HUES64 (cell line): ENCODE results near the gene PKHD1.

Source experiments
- H3K27ac ChIP-seq: 2 replicates; pipeline ENCODE4 v1.7.0; 2013; ENCODE audit warnings: low read depth, low read length, inconsistent platforms
- H3K27me3 ChIP-seq: 2 replicates; pipeline ENCODE4 v1.6.1; 2013; ENCODE audit warnings: mild to moderate bottlenecking, low read length; ENCODE audit not compliant: insufficient read depth
- H3K36me3 ChIP-seq: 2 replicates; pipeline ENCODE4 v1.6.1; 2013; ENCODE audit warnings: mild to moderate bottlenecking, low read length; ENCODE audit not compliant: insufficient read depth
- H3K4me1 ChIP-seq: 2 replicates; pipeline ENCODE4 v1.6.1; 2013; ENCODE audit warnings: mild to moderate bottlenecking, low read length, moderate library complexity; ENCODE audit not compliant: insufficient read depth
- H3K4me3 ChIP-seq: 2 replicates; pipeline ENCODE4 v1.5.1; 2013; ENCODE audit warnings: mild to moderate bottlenecking, low read length, moderate library complexity
- H3K9ac ChIP-seq: 2 replicates; pipeline ENCODE4 v1.6.1; 2013; ENCODE audit warnings: mild to moderate bottlenecking, low read depth, low read length
- H3K9me3 ChIP-seq: 2 replicates; pipeline ENCODE4 v1.6.1; 2013; ENCODE audit warnings: low read depth, low read length; ENCODE audit not compliant: insufficient read depth
- WGBS: fragments of 150-250, 120-280 bp; methylation state at CpG from one replicate; pipeline ENCODE4 v1.1.7; 2013; ENCODE audit warnings: missing lambda C conversion rate; 5-methylcytosine and 5-hydroxymethylcytosine counted together

Gene PKHD1

GRCh38 chr6:51618563-51618962 is 468.9 kb downstream of the PKHD1 start:
- no peaks in the 10 kb centered on the region for H3K9me3 ChIP-seq
- no peaks in the 10 kb centered on the region for H3K27me3 ChIP-seq
- no peak overlapping the region for H3K9ac ChIP-seq
- no peak overlapping the region for H3K27ac ChIP-seq
- H3K4me3 ChIP-seq = no peak overlapping the region
- H3K36me3 ChIP-seq = no peaks in the 10 kb centered on the region
- H3K4me1 ChIP-seq = no peaks in the 10 kb centered on the region

- Histone ChIP-seq H3K36me3 (no peaks in the 10 kb centered on the region), H3K27ac (no peak overlapping the region), H3K4me3 (no peak overlapping the region), H3K9me3 (no peaks in the 10 kb centered on the region), H3K27me3 (no peaks in the 10 kb centered on the region), H3K4me1 (no peaks in the 10 kb centered on the region), H3K9ac (no peak overlapping the region)
- 98% methylated on average over 2 of the region's 2 CpGs for WGBS
Observed at GRCh38 chr6:51617751-51618150, 469.7 kb downstream of the PKHD1 start.

DNA sequence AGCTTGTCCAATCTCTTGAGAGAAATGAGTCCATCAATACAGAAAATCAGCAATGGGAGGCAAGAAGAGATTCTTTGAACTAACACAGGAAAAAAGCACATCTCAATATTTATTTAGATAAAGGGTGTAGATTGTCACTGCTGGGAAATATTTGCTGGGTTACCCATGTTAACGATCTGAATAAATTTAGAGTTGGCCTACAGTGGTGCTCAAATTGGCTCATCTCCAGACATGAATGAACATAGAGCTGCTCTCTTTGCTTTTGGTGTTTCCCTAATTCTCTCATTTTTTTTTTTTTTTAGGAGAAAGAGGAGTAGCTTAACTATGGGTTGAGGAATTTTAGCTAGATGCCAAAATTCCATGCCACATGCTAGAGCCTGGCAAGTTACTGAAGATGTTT is 471.2 kb downstream of the PKHD1 start:
- 100% methylated on average over 1 of the region's 1 CpG for WGBS

GRCh38 chr6:51614725-51615124 is 472.7 kb downstream of the PKHD1 start:
- H3K9ac ChIP-seq = no peak overlapping the region
- H3K36me3 ChIP-seq = no peaks in the 10 kb centered on the region
- no peak overlapping the region for H3K4me3 ChIP-seq
- no peaks in the 10 kb centered on the region for H3K9me3 ChIP-seq
- H3K27me3 ChIP-seq = no peaks in the 10 kb centered on the region
- no peaks in the 10 kb centered on the region for H3K4me1 ChIP-seq
- no peak overlapping the region for H3K27ac ChIP-seq

More for the DNA sequence above, 471.2 kb downstream of the PKHD1 start:
- H3K36me3 ChIP-seq = no peaks in the 10 kb centered on the region
- H3K9ac ChIP-seq = no peak overlapping the region
- H3K4me1 ChIP-seq = no peaks in the 10 kb centered on the region
- no peaks in the 10 kb centered on the region for H3K9me3 ChIP-seq
- no peaks in the 10 kb centered on the region for H3K27me3 ChIP-seq
- H3K27ac ChIP-seq = no peak overlapping the region
- H3K4me3 ChIP-seq = no peak overlapping the region

DNA sequence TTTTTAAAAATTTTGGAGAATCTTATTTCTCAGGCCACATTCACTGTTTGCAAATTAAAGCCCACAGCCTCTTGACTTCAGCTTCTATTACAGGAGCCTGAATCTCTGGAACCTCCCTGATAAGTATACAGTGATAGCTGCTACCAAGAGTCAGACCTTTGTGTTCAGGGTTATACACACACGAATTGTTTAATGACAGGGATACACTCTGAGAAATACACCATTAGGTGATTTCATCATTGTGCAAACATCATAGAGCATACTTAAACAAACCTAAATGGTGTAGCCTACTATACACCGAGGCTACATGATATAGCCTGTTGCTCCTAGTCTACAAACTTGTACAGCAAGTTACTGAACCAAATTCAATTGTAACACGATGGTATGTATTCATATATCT is 473.9 kb downstream of the PKHD1 start:
- Histone ChIP-seq H3K4me3 (no peak overlapping the region), H3K36me3 (no peaks in the 10 kb centered on the region), H3K9me3 (no peaks in the 10 kb centered on the region), H3K27me3 (no peaks in the 10 kb centered on the region), H3K27ac (no peak overlapping the region), H3K9ac (no peak overlapping the region), H3K4me1 (no peaks in the 10 kb centered on the region)
- WGBS = 95% methylated on average over 2 of the region's 3 CpGs

GRCh38 chr6:51608932-51609331 is 478.5 kb downstream of the PKHD1 start:
- H3K9ac ChIP-seq = no peak overlapping the region
- no peaks in the 10 kb centered on the region for H3K36me3 ChIP-seq
- H3K27ac ChIP-seq = no peak overlapping the region
- no peaks in the 10 kb centered on the region for H3K27me3 ChIP-seq
- WGBS = 90% methylated on average over 4 of the region's 4 CpGs
- H3K4me3 ChIP-seq = no peak overlapping the region
- H3K9me3 ChIP-seq = no peaks in the 10 kb centered on the region
- no peaks in the 10 kb centered on the region for H3K4me1 ChIP-seq

DNA sequence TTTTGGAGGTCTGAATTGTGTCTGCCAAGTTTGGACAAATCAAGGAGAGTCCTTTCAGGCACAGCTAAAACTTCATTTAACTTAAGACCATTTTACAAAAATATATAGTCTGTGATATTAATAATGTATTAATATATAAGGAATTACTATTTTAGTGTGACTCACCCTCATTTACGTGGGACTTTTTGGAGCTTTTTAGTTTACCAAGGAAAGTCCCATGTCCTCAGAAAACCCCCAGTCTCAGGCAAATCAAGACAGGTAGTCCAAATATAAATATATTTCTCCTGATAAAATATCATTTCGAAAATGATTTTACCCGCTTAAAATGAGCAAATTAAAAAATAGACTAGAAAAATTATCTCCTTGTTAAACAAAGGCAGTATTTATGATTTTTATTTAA is 479.0 kb downstream of the PKHD1 start:
- Histone ChIP-seq H3K4me3 (no peak overlapping the region), H3K9me3 (no peaks in the 10 kb centered on the region), H3K27ac (no peak overlapping the region), H3K27me3 (no peaks in the 10 kb centered on the region), H3K36me3 (no peaks in the 10 kb centered on the region), H3K9ac (no peak overlapping the region), H3K4me1 (no peaks in the 10 kb centered on the region)
- 92% methylated on average over 1 of the region's 3 CpGs for whole genome bisulfite sequencing

DNA sequence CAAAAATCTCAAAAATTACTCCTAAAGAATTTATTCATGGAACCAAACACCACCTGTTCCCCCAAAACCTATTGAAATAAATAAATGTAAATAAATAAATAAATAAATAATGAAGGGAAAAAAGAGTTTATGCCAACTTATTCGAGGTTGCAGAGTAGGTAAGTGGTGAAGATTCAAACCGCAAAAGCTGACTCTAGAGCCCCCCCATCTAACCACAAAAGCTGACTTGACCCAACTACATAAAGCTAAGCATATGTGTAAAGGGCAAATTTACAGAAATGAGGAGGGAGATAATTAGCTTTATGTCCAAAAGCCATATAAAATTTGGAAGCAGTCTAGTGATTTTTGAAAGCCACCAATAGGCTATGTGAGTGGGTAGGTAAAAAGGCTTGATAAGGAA is 486.9 kb downstream of the PKHD1 start:
- Histone ChIP-seq H3K9ac (no peak overlapping the region), H3K27me3 (no peaks in the 10 kb centered on the region), H3K4me1 (no peaks in the 10 kb centered on the region), H3K27ac (no peak overlapping the region), H3K4me3 (no peak overlapping the region), H3K36me3 (no peaks in the 10 kb centered on the region), H3K9me3 (0 out of 2 replicates have a peak, but pooled peaks cover 5% of the 10 kb centered on the region)
- no CpG with 5 or more reads among the region's 2 CpGs for WGBS

- Histone ChIP-seq H3K4me3 (no peak overlapping the region), H3K36me3 (no peaks in the 10 kb centered on the region), H3K9me3 (0 out of 2 replicates have a peak, but pooled peaks cover 5% of the 10 kb centered on the region), H3K27ac (no peak overlapping the region), H3K4me1 (no peaks in the 10 kb centered on the region), H3K27me3 (no peaks in the 10 kb centered on the region), H3K9ac (no peak overlapping the region)
- WGBS = 97% methylated on average over 18 of the region's 18 CpGs
Observed at GRCh38 chr6:51598171-51598570, 489.2 kb downstream of the PKHD1 start.

- Histone ChIP-seq H3K9me3 (0 out of 2 replicates have a peak, but pooled peaks cover 5% of the 10 kb centered on the region), H3K27ac (no peak overlapping the region), H3K27me3 (no peaks in the 10 kb centered on the region), H3K9ac (no peak overlapping the region; the same call in 1 of the 2 replicates), H3K4me1 (no peaks in the 10 kb centered on the region), H3K4me3 (no peak overlapping the region), H3K36me3 (no peaks in the 10 kb centered on the region)
- WGBS = 92% methylated on average over 1 of the region's 1 CpG
Observed at GRCh38 chr6:51594981-51595380, 492.4 kb downstream of the PKHD1 start.

DNA sequence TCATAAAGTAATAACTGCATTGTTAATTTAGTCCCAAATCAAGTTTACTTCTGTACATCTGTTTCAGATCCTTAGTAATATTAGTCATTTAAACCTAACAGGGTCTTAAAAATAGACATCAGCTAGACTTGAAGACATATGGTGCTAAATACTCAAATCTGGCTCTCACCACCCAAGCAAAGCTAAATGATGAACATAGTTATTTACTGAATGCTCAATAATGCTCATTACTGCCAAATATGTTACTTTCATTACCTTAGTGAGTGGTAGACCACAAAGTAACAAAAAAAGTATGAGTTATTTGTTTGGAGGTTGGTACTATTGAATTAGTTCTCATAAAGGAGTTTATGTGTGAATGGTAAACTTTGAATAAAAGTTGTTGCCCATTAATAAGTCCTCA is 502.1 kb downstream of the PKHD1 start:
- H3K36me3 ChIP-seq = no peaks in the 10 kb centered on the region
- H3K27ac ChIP-seq = no peak overlapping the region
- no peaks in the 10 kb centered on the region for H3K4me1 ChIP-seq
- H3K4me3 ChIP-seq = no peak overlapping the region
- H3K9ac ChIP-seq = no peak overlapping the region
- no peaks in the 10 kb centered on the region for H3K9me3 ChIP-seq
- no peaks in the 10 kb centered on the region for H3K27me3 ChIP-seq

GRCh38 chr6:51584163-51584562 is 503.2 kb downstream of the PKHD1 start:
- Histone ChIP-seq H3K4me3 (no peak overlapping the region), H3K36me3 (no peaks in the 10 kb centered on the region), H3K9ac (no peak overlapping the region), H3K4me1 (no peaks in the 10 kb centered on the region), H3K27ac (no peak overlapping the region), H3K27me3 (no peaks in the 10 kb centered on the region), H3K9me3 (no peaks in the 10 kb centered on the region)
- 98% methylated on average over 3 of the region's 3 CpGs for WGBS
